Fibroblast of skin of back (primary cell): ENCODE results near the gene NXPH3.
A peak's percentile ranks its signal among the peaks of the same experiment; 100 is the strongest.

Source experiments
- DNase-seq: peaks from one replicate; pipeline ENCODE4 v3.0.0-alpha.2; 2013

Gene NXPH3

DNA sequence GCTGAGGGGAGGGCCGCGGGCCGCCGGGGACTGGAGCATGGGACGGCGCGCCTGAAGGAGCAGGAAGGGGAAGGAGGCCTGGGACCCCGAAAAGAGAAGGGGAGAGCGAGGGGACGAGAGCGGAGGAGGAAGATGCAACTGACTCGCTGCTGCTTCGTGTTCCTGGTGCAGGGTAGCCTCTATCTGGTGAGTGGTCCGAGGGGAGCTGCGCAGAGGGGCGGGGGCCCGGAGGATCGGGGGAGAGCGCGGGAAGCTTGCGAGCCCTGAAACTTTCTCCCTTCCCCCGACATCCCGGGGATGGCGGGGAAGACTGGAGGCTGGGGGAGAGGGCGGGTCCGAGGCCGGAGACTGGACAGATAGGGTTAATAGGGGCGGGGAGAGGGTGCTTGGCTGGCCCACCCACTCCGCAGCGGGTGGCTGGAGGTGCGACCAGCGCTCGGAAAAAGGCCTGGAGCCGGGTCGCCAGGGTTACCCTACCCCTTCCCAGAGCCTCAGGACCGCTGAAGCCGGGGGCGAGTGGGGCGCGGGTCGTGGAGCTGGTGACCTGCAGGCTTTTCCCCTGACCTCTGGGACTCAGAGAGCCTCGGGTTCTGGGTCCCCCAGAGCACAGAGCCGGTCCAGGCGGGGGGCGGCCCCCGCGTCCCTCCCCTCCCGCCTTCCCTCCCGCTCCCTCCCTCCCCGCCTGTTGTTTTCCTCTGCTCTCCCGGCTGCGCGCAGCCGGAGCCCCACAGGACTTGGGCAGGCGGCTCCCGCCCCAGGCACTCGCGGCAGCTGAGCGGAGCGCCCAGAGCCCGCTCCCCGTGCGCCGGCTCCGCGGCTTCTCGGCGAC is 631 bp downstream of the NXPH3 start:
- DNase-seq: peak; percentile 51

DNA sequence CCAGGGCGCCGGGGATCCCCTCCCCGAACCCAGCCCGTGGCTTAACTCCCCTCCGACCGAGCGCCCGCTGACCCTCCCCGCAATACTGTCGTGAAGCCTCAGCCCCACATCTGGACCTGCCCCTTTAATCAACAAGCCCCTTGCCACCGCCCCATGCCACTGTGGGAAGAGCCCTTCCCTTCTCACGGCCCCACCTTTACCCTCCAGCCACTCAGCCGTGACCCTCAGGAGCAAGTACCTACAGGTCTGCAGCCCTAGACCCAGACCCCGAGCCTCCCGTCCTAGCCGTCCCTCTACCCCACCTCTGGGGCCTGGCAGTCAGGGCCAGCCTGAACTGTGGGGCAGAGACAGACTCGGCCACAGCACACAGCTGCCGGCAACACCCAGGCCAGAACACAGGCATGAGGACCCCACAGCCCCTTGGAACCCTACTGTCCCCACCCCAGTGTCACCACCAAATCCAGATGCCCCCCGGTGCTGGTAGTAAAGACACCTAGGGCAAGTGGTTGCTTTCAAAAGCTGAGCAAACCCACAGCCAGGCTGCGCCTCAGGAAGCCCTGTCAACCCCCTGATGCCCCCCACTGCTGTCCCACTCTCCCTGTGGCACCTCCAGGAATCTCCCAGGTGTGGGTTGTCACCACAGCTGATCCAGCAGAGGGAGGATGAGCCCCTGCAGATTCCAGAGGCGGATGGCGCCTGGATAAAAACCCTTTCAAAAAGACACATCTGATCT is 1.4 kb downstream of the NXPH3 start:
- DNase-seq: no peak

DNA sequence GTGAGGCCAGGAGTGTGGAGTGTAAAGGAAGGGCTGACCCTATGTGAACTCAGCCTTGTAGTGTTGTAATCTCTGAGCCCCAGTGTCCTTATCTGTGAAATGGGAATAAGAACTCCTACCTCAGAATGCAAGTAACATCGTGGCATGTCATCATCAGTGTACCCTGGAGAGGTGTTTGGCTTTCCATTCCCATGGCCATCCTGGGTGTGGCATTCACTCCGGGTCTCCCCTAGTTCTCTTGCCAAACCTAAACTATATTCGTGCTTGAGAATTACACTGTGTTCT is 1.9 kb downstream of the NXPH3 start:
- no peak for DNase-seq

DNA sequence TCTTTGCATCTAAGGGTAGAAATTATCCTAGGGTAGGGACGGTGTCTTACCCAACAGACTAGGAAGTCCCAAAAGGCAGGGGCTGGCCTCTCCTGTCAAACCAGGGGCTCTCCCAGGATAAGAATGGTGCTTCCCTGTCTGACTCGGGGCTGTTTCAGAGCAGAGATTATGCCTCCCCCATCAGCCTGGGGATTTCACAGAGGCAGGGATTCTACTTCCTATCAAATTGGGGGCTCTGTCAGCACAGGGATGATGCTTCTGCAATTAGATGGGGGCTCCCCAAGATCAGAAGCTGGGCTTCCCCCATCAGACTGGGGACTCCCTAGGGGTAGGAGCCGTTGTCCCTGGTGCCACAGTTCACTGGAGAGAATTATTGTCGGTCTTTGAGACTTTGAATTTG is 2.3 kb downstream of the NXPH3 start:
- DNase-seq: no peak

DNA sequence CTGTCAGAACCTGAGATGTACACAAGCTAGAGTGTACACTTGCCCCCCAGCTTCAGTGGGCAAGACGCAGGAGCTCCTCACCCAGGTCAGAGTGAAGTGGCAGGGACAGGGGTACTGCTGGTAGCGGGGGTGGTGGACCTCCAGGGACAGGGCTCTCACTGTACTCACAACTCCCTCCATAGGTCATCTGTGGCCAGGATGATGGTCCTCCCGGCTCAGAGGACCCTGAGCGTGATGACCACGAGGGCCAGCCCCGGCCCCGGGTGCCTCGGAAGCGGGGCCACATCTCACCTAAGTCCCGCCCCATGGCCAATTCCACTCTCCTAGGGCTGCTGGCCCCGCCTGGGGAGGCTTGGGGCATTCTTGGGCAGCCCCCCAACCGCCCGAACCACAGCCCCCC is 2.7 kb downstream of the NXPH3 start:
- no peak for DNase-seq

DNA sequence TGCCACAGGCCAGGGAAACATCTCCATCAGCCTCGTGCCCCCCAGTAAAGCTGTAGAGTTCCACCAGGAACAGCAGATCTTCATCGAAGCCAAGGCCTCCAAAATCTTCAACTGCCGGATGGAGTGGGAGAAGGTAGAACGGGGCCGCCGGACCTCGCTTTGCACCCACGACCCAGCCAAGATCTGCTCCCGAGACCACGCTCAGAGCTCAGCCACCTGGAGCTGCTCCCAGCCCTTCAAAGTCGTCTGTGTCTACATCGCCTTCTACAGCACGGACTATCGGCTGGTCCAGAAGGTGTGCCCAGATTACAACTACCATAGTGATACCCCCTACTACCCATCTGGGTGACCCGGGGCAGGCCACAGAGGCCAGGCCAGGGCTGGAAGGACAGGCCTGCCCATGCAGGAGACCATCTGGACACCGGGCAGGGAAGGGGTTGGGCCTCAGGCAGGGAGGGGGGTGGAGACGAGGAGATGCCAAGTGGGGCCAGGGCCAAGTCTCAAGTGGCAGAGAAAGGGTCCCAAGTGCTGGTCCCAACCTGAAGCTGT is 3.4 kb downstream of the NXPH3 start:
- DNase-seq: no peak

DNA sequence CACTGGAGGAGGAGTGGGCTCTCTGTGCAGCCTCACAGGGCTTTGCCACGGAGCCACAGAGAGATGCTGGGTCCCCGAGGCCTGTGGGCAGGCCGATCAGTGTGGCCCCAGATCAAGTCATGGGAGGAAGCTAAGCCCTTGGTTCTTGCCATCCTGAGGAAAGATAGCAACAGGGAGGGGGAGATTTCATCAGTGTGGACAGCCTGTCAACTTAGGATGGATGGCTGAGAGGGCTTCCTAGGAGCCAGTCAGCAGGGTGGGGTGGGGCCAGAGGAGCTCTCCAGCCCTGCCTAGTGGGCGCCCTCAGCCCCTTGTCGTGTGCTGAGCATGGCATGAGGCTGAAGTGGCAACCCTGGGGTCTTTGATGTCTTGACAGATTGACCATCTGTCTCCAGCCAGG is 3.9 kb downstream of the NXPH3 start:
- no peak for DNase-seq

DNA sequence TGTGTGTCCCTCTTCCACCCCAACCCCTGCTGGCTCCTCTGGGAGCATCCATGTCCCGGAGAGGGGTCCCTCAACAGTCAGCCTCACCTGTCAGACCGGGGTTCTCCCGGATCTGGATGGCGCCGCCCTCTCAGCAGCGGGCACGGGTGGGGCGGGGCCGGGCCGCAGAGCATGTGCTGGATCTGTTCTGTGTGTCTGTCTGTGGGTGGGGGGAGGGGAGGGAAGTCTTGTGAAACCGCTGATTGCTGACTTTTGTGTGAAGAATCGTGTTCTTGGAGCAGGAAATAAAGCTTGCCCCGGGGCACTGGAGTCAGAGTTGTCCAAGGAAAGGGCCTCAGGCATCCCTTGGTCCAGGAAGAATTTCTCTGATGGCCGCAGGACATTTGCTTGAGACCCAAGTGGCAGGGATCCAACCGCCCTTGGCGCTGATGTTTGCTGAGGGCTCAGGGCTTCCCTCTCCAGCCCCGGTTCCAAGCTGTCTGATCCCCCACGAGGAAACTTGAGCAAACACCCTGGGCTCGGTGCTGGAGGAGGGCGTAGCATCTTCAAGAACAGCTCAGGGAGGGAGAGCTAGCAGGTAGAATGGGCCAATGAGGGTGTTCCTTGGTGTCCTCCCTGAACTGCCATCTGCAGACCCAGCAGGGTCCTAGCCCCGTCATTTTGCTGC is 4.5 kb downstream of the NXPH3 start:
- no peak for DNase-seq

DNA sequence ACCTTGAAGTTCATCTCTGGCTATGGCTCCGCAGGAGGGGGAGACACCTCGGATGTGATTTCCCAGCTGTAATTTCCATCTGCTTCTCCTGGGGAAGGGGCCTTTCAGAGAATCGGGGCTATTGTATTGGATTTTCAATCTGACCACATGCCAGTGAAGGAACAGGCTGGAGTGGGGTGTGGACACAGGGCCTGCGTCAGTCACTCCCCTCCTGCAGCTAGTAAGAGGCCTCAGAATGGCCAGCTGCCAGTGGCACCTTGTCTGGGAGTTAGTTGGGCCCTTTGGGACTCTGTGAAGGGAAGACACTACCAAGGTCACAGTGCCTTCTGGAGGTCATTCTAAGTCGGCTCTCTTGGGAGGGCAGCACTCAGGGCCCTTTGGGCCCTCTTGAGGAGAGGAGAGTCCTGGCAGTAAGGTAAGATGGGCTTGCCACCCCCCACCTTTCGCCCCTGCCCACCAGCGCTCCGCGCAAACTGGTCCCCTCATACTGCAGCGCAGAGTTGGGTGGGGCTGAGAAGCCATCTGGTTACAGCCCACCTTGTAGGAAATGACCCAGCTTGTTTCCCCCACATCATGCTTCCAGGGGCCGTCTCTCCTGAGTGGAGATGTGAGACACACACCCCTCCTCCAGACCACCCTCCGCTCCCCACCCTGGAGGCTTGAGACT is 5.4 kb downstream of the NXPH3 start:
- no peak for DNase-seq

DNA sequence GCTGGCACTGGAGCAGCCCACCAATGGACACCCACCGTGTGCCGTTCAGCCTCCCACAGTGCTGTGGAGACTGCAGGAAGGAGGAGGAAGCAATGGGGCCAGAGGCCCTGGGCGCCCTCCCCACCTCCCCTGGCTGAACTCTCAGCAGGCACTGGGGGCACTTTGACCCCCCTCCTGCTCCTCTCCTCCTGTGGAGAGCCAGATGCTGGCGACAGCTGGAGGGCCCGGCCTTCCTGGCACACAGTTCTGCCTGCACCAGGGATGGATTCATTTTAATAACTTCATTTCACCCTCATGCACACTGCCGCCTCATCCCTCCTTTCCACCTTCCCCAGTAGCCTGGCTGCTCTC is 6.0 kb downstream of the NXPH3 start:
- DNase-seq: no peak

DNA sequence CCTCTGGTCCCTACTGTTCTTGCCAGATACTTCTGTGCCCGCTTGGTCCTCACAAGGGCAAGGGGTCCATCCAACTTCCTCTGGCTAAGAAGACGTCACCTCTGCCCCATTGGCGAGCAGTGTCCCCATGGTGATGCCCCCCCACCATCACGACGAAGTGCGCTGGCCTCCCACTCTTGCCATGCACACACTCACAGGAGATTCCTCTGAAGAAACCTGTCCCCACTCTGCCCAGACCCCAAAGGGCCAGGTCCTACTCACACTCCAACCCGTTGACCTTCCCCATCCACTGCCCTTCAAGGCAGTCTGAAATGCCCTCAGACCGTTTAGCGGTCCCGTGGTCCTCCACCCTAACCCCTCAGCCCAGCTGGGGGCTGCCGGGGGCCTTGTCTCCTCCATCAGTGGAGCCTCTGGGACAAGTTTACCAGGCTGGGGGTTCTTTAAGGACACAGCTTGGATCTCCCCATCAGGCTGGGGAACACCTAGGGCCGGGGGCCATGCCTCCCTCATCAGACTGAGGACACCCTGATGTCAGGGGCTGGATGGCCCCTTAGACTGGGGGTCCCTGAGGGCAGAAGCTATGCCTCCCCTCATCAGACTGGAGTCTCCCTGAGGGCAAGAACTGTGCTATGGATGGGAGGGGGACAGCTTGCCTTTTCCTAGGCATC is 6.5 kb downstream of the NXPH3 start:
- no peak for DNase-seq

DNA sequence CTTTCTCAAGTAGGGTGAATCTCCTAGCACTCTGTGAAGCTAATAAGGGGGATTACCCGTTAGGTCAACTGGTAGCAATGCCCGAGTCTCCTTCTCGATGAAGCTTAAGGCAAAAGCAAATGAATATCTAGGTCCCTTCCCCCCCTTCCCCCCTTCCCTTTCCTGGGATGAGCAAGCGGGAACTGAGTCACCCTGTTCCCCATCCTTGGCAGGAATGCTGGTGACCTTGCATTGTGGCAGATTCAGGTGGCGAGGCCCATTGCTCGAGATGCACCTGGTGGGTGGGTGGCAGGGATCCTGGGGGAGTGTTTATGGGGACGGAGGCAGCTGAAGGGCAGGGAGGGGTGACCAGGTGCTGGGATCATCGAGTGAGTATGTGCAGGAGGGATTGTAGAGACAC is 7.1 kb downstream of the NXPH3 start:
- DNase-seq: no peak

DNA sequence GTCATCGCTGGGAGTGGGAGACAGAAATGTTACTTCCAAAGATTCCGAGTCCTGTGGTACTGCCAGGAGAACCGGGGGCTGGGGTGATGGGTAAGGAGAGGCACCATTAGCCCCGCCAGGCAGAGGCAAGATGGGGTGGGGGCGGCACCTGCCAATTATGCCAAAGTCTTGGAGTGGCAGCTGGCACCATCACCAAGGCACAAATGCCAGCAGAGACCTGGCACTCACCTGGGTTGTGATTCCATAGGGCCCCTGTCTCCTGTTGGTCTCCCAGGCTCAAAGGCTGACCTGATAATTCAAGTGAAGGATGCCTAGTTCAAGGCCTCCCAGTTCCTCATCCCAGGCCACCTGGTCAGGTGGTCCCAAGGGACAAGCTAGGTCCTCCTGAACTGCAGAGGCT is 7.6 kb downstream of the NXPH3 start:
- DNase-seq: no peak

DNA sequence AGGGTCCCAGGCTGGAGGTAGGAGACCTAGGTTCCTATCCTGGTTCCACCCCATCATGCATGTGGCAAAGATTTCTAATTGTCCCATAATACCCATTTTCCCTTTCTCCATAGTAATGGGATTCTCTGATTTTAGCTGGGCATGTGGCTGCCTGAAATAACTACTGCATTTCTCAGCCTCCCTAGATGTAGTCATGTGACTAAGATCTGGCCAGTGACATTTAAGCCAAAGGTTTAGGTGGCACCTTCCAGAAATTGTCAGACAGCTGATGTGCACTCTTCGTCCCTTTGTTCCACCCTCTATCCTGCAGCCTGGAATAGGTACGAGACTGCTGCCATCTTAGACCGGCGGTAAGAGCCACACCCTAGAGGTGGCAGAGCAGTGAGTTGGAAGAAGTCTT is 8.2 kb downstream of the NXPH3 start:
- no peak for DNase-seq

DNA sequence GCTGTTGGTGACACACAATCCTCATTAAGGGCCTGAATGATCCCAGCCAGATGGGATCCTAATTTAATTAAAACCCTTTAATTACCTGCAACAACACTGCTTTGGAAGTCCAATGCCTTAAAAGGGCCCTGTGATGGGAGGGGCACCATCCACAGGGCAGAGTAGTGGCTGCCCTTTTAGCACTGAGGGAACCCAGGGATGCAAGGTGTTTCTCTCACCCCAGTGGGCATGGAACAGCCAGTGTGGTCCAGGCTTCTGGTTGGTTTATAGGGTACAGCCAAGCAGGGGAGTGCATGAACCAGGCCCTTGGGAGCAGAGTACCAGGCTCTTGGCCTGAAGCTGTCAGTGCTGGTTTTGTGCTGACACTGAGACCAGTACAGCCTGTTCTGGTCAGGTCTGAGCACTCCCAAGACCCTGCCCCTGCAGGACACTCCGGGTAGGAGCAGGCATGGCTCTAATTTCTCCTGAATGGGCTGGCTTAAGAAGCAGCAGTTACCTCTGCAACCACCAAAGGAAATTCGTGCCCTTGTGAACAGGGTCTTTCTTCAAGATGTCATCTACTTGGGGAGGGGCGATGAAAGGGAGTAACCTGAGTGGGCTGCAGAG is 9.9 kb downstream of the NXPH3 start:
- DNase-seq: no peak

DNA sequence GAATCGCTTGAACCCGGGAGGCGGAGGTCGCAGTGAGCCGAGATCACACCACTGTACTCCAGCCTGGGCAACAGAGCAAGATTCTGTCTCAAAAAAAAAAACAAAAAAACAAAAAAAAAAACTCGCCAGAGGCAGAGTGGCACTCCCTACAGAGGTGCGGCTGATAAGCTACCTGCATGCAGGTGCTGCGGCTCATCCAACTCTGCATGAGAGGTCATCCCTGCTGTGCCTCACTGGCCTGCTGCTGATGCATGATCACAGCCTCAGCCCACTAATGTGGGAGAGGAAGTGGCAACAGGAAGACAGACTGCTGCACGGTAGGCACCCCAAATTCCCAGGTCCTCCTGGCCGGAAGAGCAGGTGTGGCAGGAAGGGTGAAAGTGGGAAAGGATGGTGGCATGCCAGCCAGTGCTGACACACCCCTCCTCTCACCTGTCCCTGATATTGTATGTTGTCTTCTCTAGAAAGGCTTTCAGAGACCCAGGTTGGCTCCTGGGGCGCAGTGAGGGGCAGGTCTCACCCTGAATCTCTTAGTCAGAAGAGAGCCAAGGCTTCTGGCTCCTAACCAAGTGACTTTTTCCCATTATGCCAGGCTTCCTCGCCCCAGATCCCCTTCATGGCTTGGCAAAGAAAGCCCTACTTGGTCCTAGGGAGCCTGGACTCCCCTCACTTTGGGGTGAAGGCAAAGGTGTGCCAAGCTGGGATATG is 11.8 kb downstream of the NXPH3 start:
- DNase-seq: no peak

DNA sequence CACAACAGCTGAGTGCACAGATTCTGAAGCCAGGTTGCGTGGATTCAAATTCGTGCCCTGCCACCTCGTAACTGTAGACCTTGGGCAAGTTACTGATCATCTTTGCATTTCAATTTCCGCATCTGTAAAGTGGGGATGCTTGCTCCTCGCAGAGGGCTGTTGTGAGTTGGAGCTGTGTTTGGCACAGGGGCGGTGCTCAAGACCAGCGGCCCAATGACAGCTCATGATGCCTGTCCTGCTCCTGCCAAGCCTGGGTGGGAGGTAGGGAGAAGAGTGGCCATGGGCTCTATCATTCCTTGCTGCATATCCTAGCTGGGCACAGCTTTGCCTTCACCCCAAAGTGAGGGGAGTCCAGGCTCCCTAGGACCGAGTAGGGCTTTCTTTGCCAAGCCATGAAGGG is 12.6 kb downstream of the NXPH3 start:
- DNase-seq: no peak

DNA sequence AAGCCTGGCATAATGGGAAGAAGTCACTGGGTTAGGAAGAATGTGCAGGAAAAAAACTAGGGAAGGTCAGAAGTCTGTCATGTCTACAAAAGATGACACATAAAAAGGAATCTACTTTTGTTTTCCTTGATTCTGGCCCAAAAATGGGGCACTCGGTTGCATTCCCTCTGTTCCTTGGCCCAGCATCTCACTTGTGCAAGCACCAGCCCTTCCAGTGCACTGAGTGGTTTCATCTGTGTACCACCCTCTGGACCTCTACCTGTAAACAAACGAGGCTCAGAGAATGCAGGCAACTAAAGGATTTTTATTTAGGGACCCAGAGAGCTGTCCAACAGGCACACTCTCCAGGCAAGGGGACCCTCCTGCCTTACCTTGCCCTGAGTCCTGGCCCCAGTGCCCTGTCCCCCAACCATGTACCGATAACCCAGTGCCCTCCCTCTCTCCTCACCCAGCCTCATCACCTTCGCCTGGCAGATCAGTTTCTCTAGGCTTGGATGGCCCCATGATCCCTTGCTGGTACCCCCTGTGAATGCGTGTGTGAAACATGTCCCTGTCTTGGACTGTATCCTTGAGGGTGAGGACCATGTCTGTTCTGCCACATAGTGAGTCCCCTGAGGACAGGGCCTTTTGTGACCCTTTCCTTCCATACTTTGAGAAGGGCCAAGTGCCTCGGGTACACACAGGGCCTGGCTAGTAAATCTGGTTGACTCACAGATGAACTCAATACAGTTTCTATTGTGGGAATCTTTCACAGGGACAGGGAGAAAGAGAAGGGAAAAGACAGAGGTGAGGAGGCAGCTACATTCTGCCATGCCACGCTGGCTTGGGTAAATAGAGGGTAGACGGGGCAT is 13.3 kb downstream of the NXPH3 start:
- peak; percentile 86 for DNase-seq

DNA sequence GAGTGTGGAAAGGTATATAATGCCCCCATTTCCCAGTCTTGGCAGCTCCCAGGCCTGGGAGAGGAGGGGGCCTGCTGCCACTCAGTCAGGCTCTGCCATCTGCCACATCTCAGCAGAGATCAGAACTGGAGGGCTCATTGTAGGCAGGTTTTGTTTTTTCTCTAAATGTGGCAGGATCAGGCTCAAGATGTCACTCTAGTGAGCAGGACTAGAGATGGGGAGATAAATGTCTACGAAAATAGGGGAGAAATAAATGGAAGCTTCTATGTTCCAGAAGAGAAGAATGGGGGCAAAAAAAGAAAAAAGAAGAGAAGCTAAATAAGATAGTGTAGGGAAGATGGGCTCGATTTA is 13.9 kb downstream of the NXPH3 start:
- no peak for DNase-seq

DNA sequence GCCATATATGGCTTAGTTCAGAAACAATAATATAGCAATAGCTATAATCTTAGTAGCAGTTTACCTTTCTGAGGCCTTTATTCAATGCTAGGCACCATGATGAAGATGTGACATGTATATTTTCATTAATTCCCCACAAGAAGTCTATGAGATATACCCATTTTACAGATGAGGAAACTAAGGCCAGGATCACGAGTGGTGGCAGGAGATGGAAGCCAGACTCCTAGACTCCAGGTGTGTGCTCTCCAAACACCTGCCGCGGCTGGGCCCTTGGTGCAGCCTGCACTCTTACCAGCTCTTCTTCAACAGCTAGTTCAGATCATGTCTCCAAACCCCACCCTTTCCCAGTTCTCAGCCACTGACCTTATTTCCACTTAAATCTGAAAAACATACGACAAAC is 15.2 kb downstream of the NXPH3 start:
- no peak for DNase-seq

DNA sequence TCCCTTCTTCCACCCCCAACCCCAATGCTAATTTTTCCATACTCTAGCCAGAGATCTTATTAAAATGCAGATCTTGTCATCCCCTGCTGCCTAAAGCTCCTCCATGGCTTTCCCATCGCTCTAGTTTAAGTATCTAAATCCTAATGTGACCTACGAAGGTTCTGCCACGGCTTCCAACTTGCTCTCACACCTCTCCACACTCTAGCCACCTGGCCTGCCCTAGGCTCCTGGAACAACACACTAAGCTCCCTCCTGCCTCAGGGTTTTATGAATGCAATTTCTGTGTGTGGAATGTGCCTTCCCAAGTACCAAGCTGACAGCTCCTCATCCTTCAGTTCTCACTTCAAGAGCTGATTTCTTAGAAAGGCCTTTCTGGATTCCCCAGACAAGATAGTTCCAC is 16.6 kb downstream of the NXPH3 start:
- no peak for DNase-seq
